ENCODE data around the gene HDAC9. TPM values are rescaled to one million over a fixed set of nuclear protein-coding genes. Genes with fewer than 3 reads are reported as not detected.

HDAC9 gene
- total RNA-seq, 1 experiment from 2014 or later = 4.3 TPM

GRCh38 chr7:18901982-18902421 lies 406.5 kb downstream of the HDAC9 start:
- CTCF ChIA-PET = no interaction called here
- Histone ChIP-seq H3K4me3 (replicated peaks in 1 of 2; ENCODE audit: low read depth in 1 of 2, low read length in 2 of 2) (no peak overlapping the region), H3K27me3 (ENCODE audit: insufficient read depth, low read length) (no peaks in the 10 kb centered on the region), H3K9me2 (ENCODE audit: insufficient read depth) (no peaks in the 10 kb centered on the region), H3K9me3 (ENCODE audit: control insufficient read depth in 1 of 2, insufficient read depth in 1 of 2, low read depth in 1 of 2, low read length in 2 of 2) (no peaks in the 10 kb centered on the region), H3K4me2 (ENCODE audit: low read length) (no peak overlapping the region), H3K27ac (ENCODE audit: low read depth, low read length) (no peak overlapping the region), H3K36me3 (ENCODE audit: control insufficient read depth in 1 of 2, insufficient read depth in 2 of 2, low read length in 2 of 2) (no peaks in the 10 kb centered on the region), H2AFZ (ENCODE audit: low read depth, low read length, poor library complexity, severe bottlenecking) (peak overlapping the region; percentile 40), H3K9ac (ENCODE audit: low read length) (no peak overlapping the region), H3K79me2 (ENCODE audit: insufficient read depth, low read length) (no peaks in the 10 kb centered on the region), H3K4me1 (ENCODE audit: control insufficient read depth in 1 of 2, insufficient read depth in 2 of 2, low read length in 2 of 2) (no peaks in the 10 kb centered on the region), H4K20me1 (ENCODE audit: insufficient read depth) (no peaks in the 10 kb centered on the region)
- RAD21 ChIA-PET (ENCODE audit: low non-redundant PET in 1 of 2, low total read pairs in 2 of 2, uncharacterized antibody in 2 of 2, unreplicated experiment in 2 of 2) = no interaction called here
- TF ChIP-seq EGR1 (IDR thresholded peaks at IDR 0.05; ENCODE audit: low read depth) (no peak), EZH2phosphoT487 (IDR thresholded peaks at IDR 0.05; ENCODE audit: borderline replicate concordance) (no peak), JUND (IDR thresholded peaks at IDR 0.05) (no peak), FOSL1 (IDR thresholded peaks at IDR 0.05; ENCODE audit: low read depth) (no peak), ATF3 (IDR thresholded peaks at IDR 0.05) (no peak), ELF1 (IDR thresholded peaks at IDR 0.05; ENCODE audit: borderline replicate concordance, low read depth) (no peak), EZH2 (IDR thresholded peaks at IDR 0.05) (no peak), POLR2A (IDR thresholded peaks at IDR 0.05; ENCODE audit: borderline replicate concordance, extremely low read depth, insufficient read depth, insufficient read length) (no peak), POLR2AphosphoS5 (IDR thresholded peaks at IDR 0.05; ENCODE audit: low read depth, low read length) (no peak), TCF7L2 (IDR thresholded peaks at IDR 0.05; ENCODE audit: borderline replicate concordance, extremely low read depth, insufficient read depth, insufficient read length) (no peak), ZNF274 (IDR thresholded peaks at IDR 0.05; ENCODE audit: low read depth, low read length) (no peak), RAD21 (IDR thresholded peaks at IDR 0.05; ENCODE audit: low read depth) (no peak), SP1 (IDR thresholded peaks at IDR 0.05; ENCODE audit: low read depth) (no peak)
- TF ChIP-seq, protein P1, sequence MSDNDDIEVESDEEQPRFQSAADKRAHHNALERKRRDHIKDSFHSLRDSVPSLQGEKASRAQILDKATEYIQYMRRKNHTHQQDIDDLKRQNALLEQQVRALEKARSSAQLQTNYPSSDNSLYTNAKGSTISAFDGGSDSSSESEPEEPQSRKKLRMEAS (IDR thresholded peaks at IDR 0.05) = no peak
- BruUV-seq (replicated peaks) = no TSS peak
- POLR2A ChIA-PET = no interaction called here
- ATAC-seq = no peak
- intact Hi-C loops (cut with micrococcal nuclease) = no loop called here
- DNase-seq (ENCODE audit: low read depth, low spot score) = no peak
